ENCODE data around the gene RFX6.

Gene RFX6

DNA sequence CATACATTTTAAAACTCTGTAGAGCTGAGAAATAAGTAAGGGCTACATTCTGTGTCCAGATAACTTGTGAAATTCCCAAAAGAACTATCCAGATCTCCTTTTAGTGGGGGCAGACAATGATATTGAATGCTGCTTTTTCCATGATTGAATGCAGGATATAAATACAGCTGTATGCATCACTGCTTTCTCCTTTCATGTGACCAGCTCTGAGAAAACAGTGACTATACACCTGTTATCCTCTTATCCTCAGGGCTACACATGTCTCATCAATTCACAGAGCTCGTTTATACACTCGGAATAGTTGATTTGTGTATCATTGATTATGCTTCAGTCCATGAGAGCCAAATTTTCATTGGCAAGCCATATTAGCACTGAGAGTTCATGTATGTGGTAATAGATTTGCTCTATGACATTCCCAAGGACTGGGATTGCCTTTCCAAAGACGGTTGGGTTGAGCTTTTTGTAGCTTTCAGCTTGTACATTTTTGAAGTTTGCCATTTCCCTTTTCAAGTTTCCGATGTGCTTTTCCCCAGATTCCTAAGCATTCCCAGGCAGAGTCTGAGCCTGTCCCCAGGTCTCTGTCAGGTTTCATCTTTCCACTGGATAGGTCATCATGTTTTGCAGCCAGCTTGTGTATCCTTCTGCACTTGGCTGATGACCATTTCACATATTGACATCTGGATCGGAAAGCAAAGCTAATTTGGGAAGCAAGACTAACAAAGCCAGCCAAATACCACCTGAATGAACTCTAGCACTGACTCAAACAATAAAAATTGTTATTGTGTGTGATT lies 97.7 kb downstream of the RFX6 start:
- no peak for DNase-seq

DNA sequence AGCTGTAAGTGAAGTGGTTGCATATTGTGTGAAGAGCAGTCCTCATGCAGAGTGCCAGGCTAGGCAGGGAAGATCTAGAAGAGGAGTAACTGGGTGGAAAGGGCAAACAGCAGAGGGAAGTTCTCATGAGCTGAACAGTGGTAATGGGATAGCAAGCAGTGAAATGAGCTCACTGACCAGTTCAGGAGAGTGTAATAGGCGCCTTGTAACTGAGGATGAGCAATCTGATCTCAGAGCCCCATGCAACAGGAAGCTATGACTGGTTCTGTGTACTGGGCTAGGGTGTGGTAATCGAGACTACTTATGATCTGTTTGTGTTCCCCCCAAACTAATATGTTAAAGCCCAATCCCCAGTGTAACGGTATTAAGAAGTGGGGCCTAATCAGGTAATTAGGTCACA lies 98.6 kb downstream of the RFX6 start:
- no peak for DNase-seq

DNA sequence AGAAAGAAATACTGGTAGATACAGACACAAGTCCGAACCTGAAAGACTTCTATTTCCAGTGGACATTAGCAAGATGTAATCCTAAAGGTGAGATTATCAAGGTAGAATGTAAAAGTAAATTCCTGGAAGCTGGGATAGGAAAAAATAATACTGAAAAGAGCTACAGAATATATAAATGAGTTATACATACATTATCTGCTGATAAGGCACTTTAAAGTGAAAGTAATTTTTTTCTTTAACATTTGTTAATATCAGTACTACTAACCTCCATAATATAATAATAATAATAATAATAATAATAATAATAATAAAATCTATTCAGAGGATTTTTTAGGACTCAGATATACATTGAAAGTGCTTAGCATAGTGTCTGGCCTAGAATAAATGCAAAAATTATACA lies 102.5 kb downstream of the RFX6 start:
- DNase-seq: no peak

Measured in NCI-H1436 treated with DMSO at 0.1 percent for 48 hours (cell line).